ENCODE measurements around the gene ATAD2B. TPM values are rescaled to one million over a fixed set of nuclear protein-coding genes. Genes with fewer than 3 reads are reported as not detected.

Gene ATAD2B
- 25.3 and 26.2 TPM in 2 replicates for total RNA-seq

GRCh38 chr2:23926750-23927571, at the start of gene ATAD2B:
Gene ATAD2B, minus strand, starts transcription at chr2:23927123. Its CDS starts 353 bp downstream, at chr2:23926770.

GRCh38 chr2:23939987-23940717, 13.2 kb upstream of the ATAD2B start, which contains the start of gene UBXN2A:
Gene UBXN2A, plus strand, starts transcription at chr2:23940463. Its CDS starts 17,852 bp downstream, at chr2:23958315.

Other genes starting within 250 kb of the ATAD2B start
- gene UBXN2A, start 13.3 kb upstream of the ATAD2B start, total RNA-seq: 14.0 and 16.1 TPM in 2 replicates
- gene MFSD2B, start 83.0 kb upstream of the ATAD2B start, total RNA-seq: 0.14 TPM in 1 of 2 replicates, not detected in the other
- gene WDCP, start 120.3 kb upstream of the ATAD2B start, total RNA-seq: 16.2 and 18.5 TPM in 2 replicates
- gene FKBP1B, start 122.6 kb upstream of the ATAD2B start, total RNA-seq: 11.2 and 13.4 TPM in 2 replicates
- 181 and 206 TPM in 2 replicates for gene SF3B6, start 149.2 kb upstream of the ATAD2B start, total RNA-seq
- gene TP53I3, start 157.7 kb upstream of the ATAD2B start, total RNA-seq: 51.3 and 56.0 TPM in 2 replicates
- gene PFN4, start 196.2 kb upstream of the ATAD2B start, total RNA-seq: 0.40 and 0.72 TPM in 2 replicates
- gene FAM228B, start 196.3 kb upstream of the ATAD2B start, total RNA-seq: 5.5 TPM in 2 replicates
- gene FAM228A, start 247.9 kb upstream of the ATAD2B start, total RNA-seq: 0.14 TPM in 1 of 2 replicates, not detected in the other

Measured in thoracic aorta endothelial cell (primary cell).